Activated B cell treated with CpG ODN at 0.5 μM for 24 hours (primary cell): ENCODE data around the gene ZCCHC8. TPM values are rescaled to one million over a fixed set of nuclear protein-coding genes. Genes with fewer than 3 reads are reported as not detected.

Source experiments
- ATAC-seq: fragments of 200-7000 bp; cut with Tn5 transposase; one replicate; pipeline ENCODE4 v1.10.0; 2021; ENCODE audit warnings: low read depth, mild to moderate bottlenecking, moderate library complexity
- CTCF ChIA-PET: fragments of 350-600 bp; sonication (Branson Sonifier 250); formaldehyde crosslinking; loops from one replicate; lab custom pipeline; 2021; ENCODE audit warnings: antibody characterized with exemption; lab: Charles Lee
- POLR2A ChIA-PET: fragments of 350-600 bp; sonication (Branson Sonifier 250); formaldehyde crosslinking; loops from one replicate; lab custom pipeline; 2021; ENCODE audit warnings: antibody characterized with exemption; lab: Charles Lee
- DNase-seq: peaks from one replicate; pipeline ENCODE4 v3.0.0; 2022
- H3K27ac Mint-ChIP-seq: one replicate; pipeline ENCODE4 v1.8.0; 2020; ENCODE audit warnings: mixed read lengths
- H3K27me3 Mint-ChIP-seq: one replicate; pipeline ENCODE4 v1.8.0; 2021; ENCODE audit warnings: mixed read lengths
- H3K36me3 Mint-ChIP-seq: one replicate; pipeline ENCODE4 v1.8.0; 2021; ENCODE audit warnings: low read depth, mixed read lengths
- H3K4me1 Mint-ChIP-seq: one replicate; pipeline ENCODE4 v1.8.0; 2021; ENCODE audit warnings: mixed read lengths
- H3K4me3 Mint-ChIP-seq: one replicate; pipeline ENCODE4 v1.8.0; 2020; ENCODE audit warnings: mild to moderate bottlenecking, mixed read lengths
- H3K9me3 Mint-ChIP-seq: one replicate; pipeline ENCODE4 v1.8.0; 2020; ENCODE audit warnings: mixed read lengths
- intact Hi-C: fragments of 100-400 bp; cut with micrococcal nuclease; formaldehyde crosslinking; loops from one replicate; pipeline ENCODE4 v1.15.1; 2024
- total RNA-seq: library from RNA; stranded (reverse); gene quantifications from 2 replicates; pipeline ENCODE4 v1.2.3, GENCODE V29; 2022
- TF ChIP-seq, protein P1 (sequence below): fragments of 200-600 bp; IDR thresholded peaks from one replicate; pipeline ENCODE4 v1.8.0; 2022; ENCODE audit warnings: antibody characterized with exemption, mild to moderate bottlenecking

ZCCHC8 gene
- total RNA-seq, 1 donor from 2014 or later = 48.0 TPM

DNA sequence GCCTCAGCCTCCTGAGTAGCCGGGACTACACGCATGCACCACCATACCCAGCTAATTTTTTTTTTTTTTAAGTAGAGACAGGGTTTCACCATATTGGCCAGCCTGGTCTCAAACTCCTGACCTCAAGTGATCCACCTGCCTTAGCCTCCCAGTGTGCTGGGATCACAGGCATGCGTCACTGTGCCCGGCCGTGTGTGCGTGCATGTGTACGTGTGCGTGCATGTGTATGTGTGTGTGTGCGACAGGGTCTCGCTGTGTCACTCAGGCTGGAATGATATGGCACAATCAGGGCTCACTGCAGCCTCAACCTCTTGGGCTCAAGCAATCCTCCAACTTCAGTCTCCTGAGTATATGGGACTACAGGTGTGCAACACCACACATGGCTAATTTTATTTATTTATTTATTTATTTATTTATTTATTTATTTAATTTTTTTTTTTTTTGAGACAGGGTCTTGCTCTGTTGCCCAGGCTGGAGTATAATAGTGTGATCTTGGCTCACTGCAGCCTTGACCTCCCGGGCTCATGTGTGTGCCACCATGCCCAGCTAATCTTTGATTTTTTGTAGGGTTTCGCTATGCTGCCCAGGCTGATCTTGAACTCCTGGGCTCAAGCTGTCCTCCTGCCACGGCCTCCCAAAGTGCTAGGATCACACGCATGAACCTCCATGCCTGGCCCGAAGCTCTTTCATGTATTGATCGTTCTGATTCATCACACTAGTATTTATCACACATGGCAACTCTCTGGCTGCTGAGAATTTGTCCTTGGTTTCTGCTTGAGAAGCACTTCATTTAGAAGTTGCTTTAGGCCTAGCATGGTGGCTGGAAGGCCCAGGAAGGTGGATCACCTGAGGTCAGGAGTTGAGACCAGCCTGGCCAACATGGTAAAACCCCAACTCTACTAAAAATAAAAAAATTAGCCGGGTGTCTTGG lies 42.4 kb downstream of the ZCCHC8 start:
- ChIA-PET CTCF (no interaction called here), POLR2A (no interaction called here)
- Mint-ChIP-seq H3K4me1 (peaks cover 11% of the 10 kb centered on the region), H3K36me3 (no peaks in the 10 kb centered on the region), H3K9me3 (no peaks in the 10 kb centered on the region), H3K4me3 (no peak overlapping the region), H3K27me3 (no peaks in the 10 kb centered on the region), H3K27ac (no peak overlapping the region)
- TF ChIP-seq, protein P1, sequence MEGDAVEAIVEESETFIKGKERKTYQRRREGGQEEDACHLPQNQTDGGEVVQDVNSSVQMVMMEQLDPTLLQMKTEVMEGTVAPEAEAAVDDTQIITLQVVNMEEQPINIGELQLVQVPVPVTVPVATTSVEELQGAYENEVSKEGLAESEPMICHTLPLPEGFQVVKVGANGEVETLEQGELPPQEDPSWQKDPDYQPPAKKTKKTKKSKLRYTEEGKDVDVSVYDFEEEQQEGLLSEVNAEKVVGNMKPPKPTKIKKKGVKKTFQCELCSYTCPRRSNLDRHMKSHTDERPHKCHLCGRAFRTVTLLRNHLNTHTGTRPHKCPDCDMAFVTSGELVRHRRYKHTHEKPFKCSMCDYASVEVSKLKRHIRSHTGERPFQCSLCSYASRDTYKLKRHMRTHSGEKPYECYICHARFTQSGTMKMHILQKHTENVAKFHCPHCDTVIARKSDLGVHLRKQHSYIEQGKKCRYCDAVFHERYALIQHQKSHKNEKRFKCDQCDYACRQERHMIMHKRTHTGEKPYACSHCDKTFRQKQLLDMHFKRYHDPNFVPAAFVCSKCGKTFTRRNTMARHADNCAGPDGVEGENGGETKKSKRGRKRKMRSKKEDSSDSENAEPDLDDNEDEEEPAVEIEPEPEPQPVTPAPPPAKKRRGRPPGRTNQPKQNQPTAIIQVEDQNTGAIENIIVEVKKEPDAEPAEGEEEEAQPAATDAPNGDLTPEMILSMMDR = no peak
- no peak for DNase-seq
- no peak for ATAC-seq
- intact Hi-C loops = no loop called here

DNA sequence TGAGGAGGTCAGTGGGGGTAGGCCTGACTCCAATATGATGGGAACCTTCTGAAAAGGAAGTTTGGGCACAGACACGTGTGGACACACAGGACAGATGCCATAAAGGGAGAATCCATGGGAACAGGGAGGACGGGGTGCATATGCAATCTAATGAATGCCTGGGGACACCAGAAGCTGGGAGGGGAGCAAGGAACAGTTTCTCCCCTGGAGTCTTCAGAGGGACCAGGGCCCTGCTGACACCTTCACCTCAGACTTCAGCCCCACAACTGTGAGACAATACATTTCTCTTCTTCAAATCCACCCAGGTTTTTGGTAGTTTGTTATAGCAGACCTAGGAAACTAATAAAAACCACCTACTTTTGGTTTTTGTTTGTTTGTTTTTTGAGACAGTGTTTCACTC lies 43.1 kb downstream of the ZCCHC8 start:
- no peaks in the 10 kb centered on the region for H3K36me3 Mint-ChIP-seq
- H3K9me3 Mint-ChIP-seq = no peaks in the 10 kb centered on the region
- intact Hi-C loops = no loop called here
- ATAC-seq = no peak
- no peaks in the 10 kb centered on the region for H3K27me3 Mint-ChIP-seq
- POLR2A ChIA-PET = no interaction called here
- no peak overlapping the region for H3K27ac Mint-ChIP-seq
- peaks cover 19% of the 10 kb centered on the region for H3K4me1 Mint-ChIP-seq
- H3K4me3 Mint-ChIP-seq = no peak overlapping the region
- DNase-seq = no peak
- CTCF ChIA-PET = no interaction called here
- TF ChIP-seq, protein P1 = no peak

- intact Hi-C loops = no loop called here
- Mint-ChIP-seq H3K4me3 (no peak overlapping the region), H3K27me3 (no peaks in the 10 kb centered on the region), H3K36me3 (no peaks in the 10 kb centered on the region), H3K4me1 (peaks cover 22% of the 10 kb centered on the region), H3K27ac (no peak overlapping the region), H3K9me3 (no peaks in the 10 kb centered on the region)
- DNase-seq (no peak), ATAC-seq (no peak)
- ChIA-PET POLR2A (no interaction called here), CTCF (interaction anchor here (1.2 kb wide), 1 partner anchor 55 kb away, joined by 3 read pairs; no protein-coding TSS in a partner anchor)
- TF ChIP-seq, protein P1 = no peak
These were observed 46.0 kb downstream of the ZCCHC8 start for GRCh38 chr12:122454739-122455138.

DNA sequence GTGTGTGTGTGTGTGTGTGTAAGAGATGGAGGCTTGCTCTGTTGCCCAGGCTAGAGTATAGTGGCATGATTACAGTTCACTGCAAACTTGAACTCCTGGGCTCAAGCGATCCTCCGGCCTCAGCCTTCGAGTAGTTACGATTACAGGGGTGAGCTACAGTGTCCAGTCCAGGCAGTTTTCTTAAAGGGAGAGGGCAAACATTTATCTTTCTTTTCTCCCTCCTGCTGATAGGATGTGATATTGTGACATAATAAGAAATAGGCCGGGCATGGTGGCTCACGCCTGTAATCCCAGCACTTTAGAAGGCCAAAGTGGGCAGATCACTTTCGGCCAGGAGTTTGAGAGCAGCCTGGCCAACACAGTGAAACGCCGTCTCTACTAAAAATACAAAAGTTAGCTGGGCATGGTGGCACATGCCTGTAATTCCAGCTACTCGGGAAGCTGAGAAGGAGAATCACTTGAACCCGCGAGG lies 46.4 kb downstream of the ZCCHC8 start:
- Mint-ChIP-seq H3K4me1 (peaks cover 22% of the 10 kb centered on the region), H3K9me3 (no peaks in the 10 kb centered on the region), H3K27ac (no peak overlapping the region), H3K27me3 (no peaks in the 10 kb centered on the region), H3K4me3 (no peak overlapping the region), H3K36me3 (no peaks in the 10 kb centered on the region)
- TF ChIP-seq, protein P1 = no peak
- intact Hi-C loops = no loop called here
- DNase-seq (no peak), ATAC-seq (no peak)
- ChIA-PET CTCF (interaction anchor here (1.2 kb wide), 1 partner anchor 55 kb away, joined by 3 read pairs; no protein-coding TSS in a partner anchor), POLR2A (no interaction called here)

GRCh38 chr12:122452701-122453285 lies 47.9 kb downstream of the ZCCHC8 start:
- Mint-ChIP-seq H3K4me1 (peaks cover 22% of the 10 kb centered on the region), H3K4me3 (peak overlapping the region; percentile 30), H3K27me3 (no peaks in the 10 kb centered on the region), H3K27ac (peak overlapping the region; percentile 87), H3K36me3 (no peaks in the 10 kb centered on the region), H3K9me3 (no peaks in the 10 kb centered on the region)
- intact Hi-C loops = loop anchor here (1.0 to 2.0 kb wide), 2 partner anchors 31 to 48 kb away; partner anchors contain the start of gene ZCCHC8
- DNase-seq (no peak), ATAC-seq (no peak)
- ChIA-PET CTCF (interaction anchor here (0.9 to 1.0 kb wide), 2 partner anchors 30 to 53 kb away, joined by 3 to 4 read pairs; partner anchors contain the start of gene CLIP1), POLR2A (interaction anchor here (0.5 kb wide), 1 partner anchor 27 kb away, joined by 3 read pairs; no protein-coding TSS in a partner anchor)
- TF ChIP-seq, protein P1 = no peak
